DND-41 (cell line): Measurements from ENCODE around the gene POLN.

Source experiments
- ATAC-seq: fragments of 200-7000 bp; cut with Tn5 transposase; 3 replicates; pipeline ENCODE4 v1.9.1; 2021; ENCODE audit warnings: low read depth; ENCODE audit not compliant: insufficient read depth
- DNase-seq: peaks from one replicate; pipeline ENCODE4 v3.0.0-alpha.2; 2020
- H2AFZ ChIP-seq: 2 replicates; pipeline ENCODE4 v1.6.0; 2012; ENCODE audit warnings: low read depth, low read length
- H3K27ac ChIP-seq: 2 replicates; pipeline ENCODE4 v1.5.1; 2012; ENCODE audit warnings: low read length, inconsistent platforms
- H3K27me3 ChIP-seq: fragments of 200-600 bp; sonication (generic); 2 replicates; pipeline ENCODE4 v1.6.0; 2012; ENCODE audit warnings: low read length, mild to moderate bottlenecking, inconsistent platforms; ENCODE audit not compliant: insufficient read depth, poor library complexity
- H3K36me3 ChIP-seq: 2 replicates; pipeline ENCODE4 v1.5.1; 2012; ENCODE audit warnings: low read length, inconsistent platforms; ENCODE audit not compliant: insufficient read depth
- H3K4me1 ChIP-seq: 2 replicates; pipeline ENCODE4 v1.5.1; 2012; ENCODE audit warnings: mild to moderate bottlenecking, low read length; ENCODE audit not compliant: insufficient read depth
- H3K4me2 ChIP-seq: 2 replicates; pipeline ENCODE4 v1.6.0; 2012; ENCODE audit warnings: mild to moderate bottlenecking, moderate library complexity, low read length, inconsistent platforms; ENCODE audit not compliant: insufficient read depth
- H3K4me3 ChIP-seq, 2 experiments: fragments of 200-600 bp in 1 of 2; shearing (Covaris generic) in 1 of 2; 2 replicates each; pipeline ENCODE4 v1.5.1; 2012 to 2016; ENCODE audit warnings: inconsistent platforms in 2 of 2, low read length in 2 of 2, mild to moderate bottlenecking in 2 of 2, low read depth in 1 of 2, moderate library complexity in 1 of 2
- H3K79me2 ChIP-seq: 2 replicates; pipeline ENCODE4 v1.6.0; 2012; ENCODE audit warnings: low read length, inconsistent platforms; ENCODE audit not compliant: insufficient read depth
- H3K9ac ChIP-seq: 2 replicates; pipeline ENCODE4 v1.6.0; 2012; ENCODE audit warnings: low read depth, mild to moderate bottlenecking, inconsistent platforms, low read length, moderate library complexity
- H3K9me3 ChIP-seq: 2 replicates; pipeline ENCODE4 v1.5.1; 2012; ENCODE audit warnings: low read length, moderate library complexity, mild to moderate bottlenecking, inconsistent platforms; ENCODE audit not compliant: insufficient read depth, severe bottlenecking
- H4K20me1 ChIP-seq: 2 replicates; pipeline ENCODE4 v1.6.0; 2012; ENCODE audit warnings: low read length; ENCODE audit not compliant: insufficient read depth
- CTCF ChIP-seq: IDR thresholded peaks from 2 replicates; pipeline ENCODE4 v1.5.1; 2012; ENCODE audit warnings: borderline replicate concordance, low read length, moderate library complexity, mild to moderate bottlenecking; ENCODE audit not compliant: poor library complexity, severe bottlenecking; ENCODE audit errors: extremely low read depth
- EZH2 ChIP-seq: IDR thresholded peaks from 3 replicates; pipeline ENCODE4 v1.6.1; 2012; ENCODE audit warnings: borderline replicate concordance, low read depth, mild to moderate bottlenecking, moderate library complexity, low read length, inconsistent platforms; ENCODE audit not compliant: severe bottlenecking

POLN gene

GRCh38 chr4:2085496-2085901, 156.4 kb downstream of the POLN start:
- no peaks in the 10 kb centered on the region for H3K9me3 ChIP-seq
- TF ChIP-seq EZH2 (no peak), CTCF (no peak)
- H3K4me1 ChIP-seq, result no peaks in the 10 kb centered on the region
- peaks cover 3% of the 10 kb centered on the region; the same call in 1 of the 2 replicates for H4K20me1 ChIP-seq
- no peaks in the 10 kb centered on the region for H3K36me3 ChIP-seq
- H3K4me3 ChIP-seq, result no peak overlapping the region
- no peak overlapping the region for H3K27ac ChIP-seq
- ATAC-seq (no peak), DNase-seq (no peak)
- peaks cover 8% of the 10 kb centered on the region for H3K27me3 ChIP-seq
- no peak overlapping the region for H3K9ac ChIP-seq
- no peak overlapping the region for H2AFZ ChIP-seq
- H3K4me2 ChIP-seq, result no peak overlapping the region
- H3K79me2 ChIP-seq, result no peaks in the 10 kb centered on the region

GRCh38 chr4:2084316-2084715, 157.6 kb downstream of the POLN start:
- Histone ChIP-seq H3K9me3 (no peaks in the 10 kb centered on the region), H2AFZ (no peak overlapping the region), H3K4me2 (no peak overlapping the region), H3K9ac (no peak overlapping the region), H3K27me3 (peaks cover 5% of the 10 kb centered on the region), H4K20me1 (peaks cover 3% of the 10 kb centered on the region; the same call in 1 of the 2 replicates), H3K79me2 (no peaks in the 10 kb centered on the region), H3K4me1 (no peaks in the 10 kb centered on the region), H3K27ac (no peak overlapping the region), H3K4me3 (no peak overlapping the region), H3K36me3 (no peaks in the 10 kb centered on the region)
- no peak for TF ChIP-seq CTCF
- no peak for TF ChIP-seq EZH2
- DNase-seq (peak; percentile 1), ATAC-seq (no peak)

GRCh38 chr4:2083826-2084160, 158.1 kb downstream of the POLN start:
- Histone ChIP-seq H3K4me1 (no peaks in the 10 kb centered on the region), H4K20me1 (peaks cover 3% of the 10 kb centered on the region; the same call in 1 of the 2 replicates), H3K4me3 (no peak overlapping the region), H3K9me3 (no peaks in the 10 kb centered on the region), H3K27ac (no peak overlapping the region), H3K79me2 (no peaks in the 10 kb centered on the region), H2AFZ (no peak overlapping the region), H3K9ac (no peak overlapping the region), H3K4me2 (no peak overlapping the region), H3K36me3 (no peaks in the 10 kb centered on the region), H3K27me3 (peaks cover 5% of the 10 kb centered on the region)
- TF ChIP-seq CTCF (no peak), EZH2 (no peak)
- ATAC-seq, result no peak
- DNase-seq, result no peak
